Stimulated activated CD4-positive, alpha-beta T cell treated with anti-CD3 and anti-CD28 coated beads, Interleukin-2, amount 100 ng/mL, for 4 hours (primary cell): ENCODE data around the gene ZCCHC14.

Source experiments
- DNase-seq: peaks from one replicate; pipeline ENCODE4 v3.0.0-alpha.2; 2020; ENCODE audit warnings: low read depth

Gene ZCCHC14

DNA sequence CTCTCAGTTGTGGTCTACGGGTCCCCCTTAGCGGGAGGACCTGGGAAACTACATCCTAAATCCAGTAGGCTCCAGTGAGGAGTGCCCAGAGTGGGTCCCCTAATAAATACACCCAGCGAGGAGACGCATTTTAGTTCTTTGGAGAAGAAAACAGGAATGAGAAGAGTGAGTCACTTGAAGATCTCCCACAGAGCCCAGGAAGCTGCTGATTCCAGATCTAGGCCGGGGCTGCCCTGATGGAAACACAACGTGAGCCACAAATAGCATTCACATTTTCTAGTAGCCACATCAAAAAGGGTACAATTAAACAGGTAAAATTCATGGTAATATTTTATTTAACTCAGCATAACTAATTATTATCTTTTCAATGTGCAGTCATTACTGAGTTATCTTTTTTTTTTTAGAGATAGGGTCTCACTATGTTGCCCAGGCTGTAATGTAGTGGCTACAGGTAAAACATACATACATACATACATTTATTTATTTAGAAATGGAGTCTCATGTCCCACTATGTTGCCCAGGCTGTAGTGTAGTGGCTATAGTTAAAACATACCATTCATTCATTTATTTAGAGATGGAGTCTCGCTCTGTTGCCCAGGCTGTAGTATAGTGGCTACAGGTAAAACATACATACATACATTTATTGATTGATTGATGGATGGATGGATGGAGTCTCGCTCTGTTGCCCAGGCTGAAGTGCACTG lies 130.8 kb downstream of the ZCCHC14 start:
- DNase-seq = no peak

DNA sequence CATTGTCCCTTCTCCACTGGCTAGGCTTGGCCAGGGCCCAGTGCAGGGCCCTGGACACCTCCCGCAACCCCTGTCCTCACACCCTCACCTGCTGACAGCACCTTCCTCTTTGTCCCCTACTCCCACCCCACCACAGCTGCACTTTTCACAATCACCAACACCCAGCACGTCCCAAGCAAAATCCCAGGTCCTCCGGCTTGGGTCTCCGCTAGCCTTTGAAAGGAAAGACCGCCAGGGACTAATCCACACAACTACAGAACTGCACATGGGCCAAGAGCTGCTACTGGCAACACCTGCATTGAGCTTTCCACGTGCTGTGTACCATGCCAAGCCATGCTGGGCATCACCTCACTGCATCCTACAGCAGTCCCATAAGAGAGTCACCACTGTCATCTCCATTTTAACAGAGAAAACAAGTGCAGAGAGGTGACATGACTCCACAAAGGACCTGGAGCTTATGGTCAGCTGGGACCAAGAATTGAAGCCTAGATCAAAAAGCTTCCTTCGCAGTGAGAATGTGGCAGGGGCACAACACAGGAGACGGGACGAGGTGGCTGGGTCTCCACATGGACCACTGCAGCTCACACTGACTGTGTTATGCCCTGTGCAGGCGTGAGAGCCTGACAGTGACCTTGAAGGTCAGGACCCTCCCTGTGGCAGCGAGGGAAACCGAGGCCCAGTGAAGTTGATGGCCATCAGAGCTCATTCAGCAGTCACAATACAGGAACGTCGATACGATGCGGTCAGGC lies 131.8 kb downstream of the ZCCHC14 start:
- DNase-seq = no peak

GRCh38 chr16:87359121-87359520 lies 133.7 kb downstream of the ZCCHC14 start:
- DNase-seq = no peak

DNA sequence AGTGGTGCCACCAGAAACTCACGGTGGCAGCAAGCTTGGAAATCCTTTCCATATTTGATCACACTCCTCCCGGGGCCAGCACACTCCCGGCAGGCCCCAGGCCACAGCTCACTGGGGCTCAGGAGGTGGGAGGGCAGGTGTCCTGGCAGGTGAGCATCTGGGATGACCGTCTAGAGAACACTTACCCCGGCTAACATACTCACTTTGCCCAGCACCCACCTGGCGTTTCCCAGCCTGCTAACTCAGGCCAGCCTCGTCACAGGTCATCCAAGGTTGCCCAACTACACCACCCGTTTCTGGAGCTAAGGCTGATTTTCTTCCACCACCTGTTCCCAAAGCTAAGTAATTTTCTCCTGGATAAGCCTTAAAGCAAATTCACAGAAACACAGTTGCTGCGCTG lies 134.1 kb downstream of the ZCCHC14 start:
- DNase-seq = no peak

DNA sequence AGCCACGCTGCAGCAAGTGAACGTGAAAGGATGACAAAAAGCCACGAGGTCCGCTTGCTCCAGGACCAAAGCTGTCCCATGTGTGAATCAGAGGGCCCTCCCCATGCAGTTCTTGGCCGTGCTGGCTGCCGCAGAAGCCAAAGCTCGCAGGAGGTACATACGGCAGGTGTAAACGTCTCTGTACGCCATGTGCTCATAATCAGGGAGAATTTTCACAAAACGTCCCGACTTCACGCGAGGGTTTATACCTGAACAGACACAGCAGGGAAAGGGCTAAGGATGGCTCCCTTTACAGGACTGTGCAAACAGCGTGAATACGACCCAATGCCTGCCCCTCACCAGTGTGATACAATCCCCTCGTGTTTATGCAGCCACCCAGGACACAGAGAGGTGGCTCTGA lies 134.6 kb downstream of the ZCCHC14 start:
- no peak for DNase-seq

- DNase-seq = no peak
Observed at GRCh38 chr16:87356491-87356853, 136.4 kb downstream of the ZCCHC14 start.
